GM12878 (cell line): ENCODE results near the gene MBOAT2. TPM values are rescaled to one million over a fixed set of nuclear protein-coding genes. Genes with fewer than 3 reads are reported as not detected.

Experiments
- ATAC-seq: fragments of 200-7000 bp; cut with Tn5 transposase; 3 replicates; pipeline ENCODE4 v1.9.1; 2020; ENCODE audit warnings: mild to moderate bottlenecking, moderate library complexity
- BruUV-seq: library from RNA; stranded (reverse); fragments of 400-500 nt; replicated peaks from 2 replicates; lab custom pipeline; 2021; lab: Mats Ljungman, UMichigan
- CTCF ChIA-PET: fragments of 300-600 bp; sonication (Branson Sonifier 250); formaldehyde crosslinking; extraction: SDS; loops from one replicate; lab custom pipeline; 2021; ENCODE audit warnings: inconsistent platforms; lab: Yijun Ruan, JAX
- POLR2A ChIA-PET: fragments of 350-600 bp; formaldehyde crosslinking; extraction: SDS; loops from one replicate; lab custom pipeline; 2021; ENCODE audit warnings: inconsistent platforms; lab: Charles Lee
- RAD21 ChIA-PET: fragments of 300-600 bp; sonication (Branson Sonifier 250); formaldehyde crosslinking; loops from one replicate; lab custom pipeline; 2023; ENCODE audit warnings: antibody characterized with exemption; ENCODE audit not compliant: unreplicated experiment; lab: Charles Lee
- SMC1A ChIA-PET: fragments of 300-600 bp; sonication (Branson Sonifier 250); formaldehyde crosslinking; loops from one replicate; lab custom pipeline; 2023; ENCODE audit not compliant: unreplicated experiment, uncharacterized antibody; lab: Charles Lee
- DNase-seq: peaks from one replicate; pipeline ENCODE4 v3.0.0-alpha.2; 2011; ENCODE audit warnings: low read depth, low spot score
- FAIRE-seq: peaks from 3 replicates; lab custom pipeline; 2011; peaks lifted over from hg19 to GRCh38; lab: Jason Lieb, UNC
- H2AFZ ChIP-seq: 2 replicates; pipeline ENCODE4 v1.6.0; 2011; ENCODE audit warnings: low read depth, low read length, control low read depth; ENCODE audit not compliant: control insufficient read depth
- H3K27ac ChIP-seq: 2 replicates; pipeline ENCODE4 v1.5.1; 2011; ENCODE audit warnings: control low read depth; ENCODE audit not compliant: control insufficient read depth, insufficient read depth
- H3K27me3 ChIP-seq, 2 experiments: replicated peaks in 1 of 2; 2 replicates each; pipeline versions ENCODE4 v1.6.0 to v1.6.1; 2011; ENCODE audit warnings: low read length in 1 of 2; ENCODE audit not compliant: control insufficient read depth in 2 of 2, insufficient read depth in 2 of 2
- H3K36me3 ChIP-seq, 2 experiments: 2 replicates each; pipeline ENCODE4 v1.5.1; 2011; ENCODE audit warnings: low read length in 1 of 2; ENCODE audit not compliant: control insufficient read depth in 2 of 2, insufficient read depth in 2 of 2
- H3K4me1 ChIP-seq: 2 replicates; pipeline ENCODE4 v1.6.1; 2011; ENCODE audit warnings: mild to moderate bottlenecking, low read length, moderate library complexity, mixed read lengths; ENCODE audit not compliant: control insufficient read depth, insufficient read depth
- H3K4me2 ChIP-seq: 2 replicates; pipeline ENCODE4 v1.6.0; 2011; ENCODE audit warnings: control low read depth; ENCODE audit not compliant: control insufficient read depth, insufficient read depth
- H3K4me3 ChIP-seq: fragments of 200-600 bp; sonication (generic); 2 replicates; pipeline ENCODE4 v1.5.1; 2016
- H3K79me2 ChIP-seq: 2 replicates; pipeline ENCODE4 v1.6.0; 2011; ENCODE audit warnings: low read length; ENCODE audit not compliant: control insufficient read depth, insufficient read depth
- H3K9ac ChIP-seq: 2 replicates; pipeline ENCODE4 v1.8.0; 2011; ENCODE audit warnings: low read length, control low read depth, mixed read lengths; ENCODE audit not compliant: control insufficient read depth, insufficient read depth
- H3K9me3 ChIP-seq: replicated peaks from 3 replicates; pipeline ENCODE4 v1.5.1; 2011; ENCODE audit warnings: mild to moderate bottlenecking, low read length; ENCODE audit not compliant: control insufficient read depth, insufficient read depth
- H4K20me1 ChIP-seq: 2 replicates; pipeline ENCODE4 v1.6.0; 2011; ENCODE audit not compliant: control insufficient read depth, insufficient read depth
- IKZF2 ChIP-seq, 2 experiments: fragments of 450-650 bp; IDR thresholded peaks; 2 replicates each; pipeline ENCODE4 v1.6.1; 2017; ENCODE audit warnings: mild to moderate bottlenecking in 2 of 2, moderate library complexity in 2 of 2
- RELA ChIP-seq: fragments of 450-650 bp; IDR thresholded peaks from 2 replicates; pipeline ENCODE4 v1.8.0; 2014; ENCODE audit warnings: borderline replicate concordance; ENCODE audit not compliant: partially characterized antibody
- RUNX3 ChIP-seq: IDR thresholded peaks from 2 replicates; pipeline ENCODE4 v1.6.1; 2012; ENCODE audit warnings: low read length, inconsistent platforms
- WGBS: methylation state at CpG from one replicate; pipeline ENCODE4 v1.1.6; 2016; ENCODE audit warnings: low lambda C conversion rate; ENCODE audit not compliant: insufficient replicate concordance, insufficient coverage; ENCODE audit errors: missing lambda C conversion rate; 5-methylcytosine and 5-hydroxymethylcytosine counted together
- in situ Hi-C: fragments of 300-500 bp; cut with MboI; formaldehyde crosslinking; loops from 9 replicates; pipeline ENCODE4 v1.14.3; 2018; ENCODE audit warnings: mixed read lengths
- intact Hi-C: fragments of 100-400 bp; cut with micrococcal nuclease; formaldehyde crosslinking; loops from one replicate; pipeline ENCODE4 v1.14.2; 2022; ENCODE audit not compliant: unreplicated experiment
- polyA plus RNA-seq, 11 experiments: library from polyadenylated mRNA; depleted of rRNA in 4 of 11; unstranded in 6 of 11; stranded (reverse) in 5 of 11; fragments of >200 nt; fragmentation: Nextera tagmentation in 4 of 11; fragmentation: Illumina TruSeq in 1 of 11; extraction: Ambion mirVana in 4 of 11; extraction: Trizol in 1 of 11; gene quantifications; 1 replicate in 1 of 11; 2 replicates in 10 of 11; pipeline versions ENCODE4 v1.2.1 to v1.2.3, GENCODE V29; 2011 to 2016; ENCODE audit warnings: inconsistent platforms in 2 of 11, missing spikeins in 2 of 11, low read depth in 1 of 11
- total RNA-seq, 4 experiments: library from RNA; depleted of rRNA in 3 of 4; stranded (reverse); fragments of >200 nt in 3 of 4; fragmentation: Illumina TruSeq in 1 of 4; extraction: Trizol in 1 of 4; gene quantifications; 2 replicates each; pipeline versions ENCODE4 v1.2.1 to v1.2.3, GENCODE V29; 2013 to 2021
- TF ChIP-seq, protein P1 (sequence below): fragments of 450-650 bp; IDR thresholded peaks from 2 replicates; pipeline ENCODE4 v1.6.1; 2016; ENCODE audit warnings: mild to moderate bottlenecking
- TF ChIP-seq, protein P2 (sequence below): fragments of 450-650 bp; IDR thresholded peaks from 2 replicates; pipeline ENCODE4 v1.6.1; 2016; ENCODE audit warnings: mild to moderate bottlenecking

MBOAT2 gene
- total and polyA plus RNA-seq, 10 of the 15 experiments (the other 5 are each of a cell fraction or from before 2014, with no cell fraction given), result 0.08 to 40.6 (median 1.8) TPM

DNA sequence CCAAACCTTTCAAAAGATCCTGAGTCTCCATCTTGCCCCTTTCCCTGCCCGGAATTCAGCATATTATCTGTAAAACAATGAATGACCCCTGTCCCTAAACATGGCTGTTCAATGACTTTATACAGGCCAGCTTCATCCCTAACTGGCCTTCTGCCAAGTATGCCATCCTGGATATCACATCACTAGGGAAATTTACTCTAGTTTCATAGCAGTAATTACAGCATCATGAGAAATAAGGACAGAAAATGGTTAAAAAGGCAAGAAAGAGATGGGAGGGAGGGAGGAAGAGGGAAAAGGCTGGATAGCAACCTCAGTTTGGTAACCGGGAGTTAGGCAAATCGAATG lies 4.4 kb downstream of the MBOAT2 start (continued):
- TF ChIP-seq, protein P1, sequence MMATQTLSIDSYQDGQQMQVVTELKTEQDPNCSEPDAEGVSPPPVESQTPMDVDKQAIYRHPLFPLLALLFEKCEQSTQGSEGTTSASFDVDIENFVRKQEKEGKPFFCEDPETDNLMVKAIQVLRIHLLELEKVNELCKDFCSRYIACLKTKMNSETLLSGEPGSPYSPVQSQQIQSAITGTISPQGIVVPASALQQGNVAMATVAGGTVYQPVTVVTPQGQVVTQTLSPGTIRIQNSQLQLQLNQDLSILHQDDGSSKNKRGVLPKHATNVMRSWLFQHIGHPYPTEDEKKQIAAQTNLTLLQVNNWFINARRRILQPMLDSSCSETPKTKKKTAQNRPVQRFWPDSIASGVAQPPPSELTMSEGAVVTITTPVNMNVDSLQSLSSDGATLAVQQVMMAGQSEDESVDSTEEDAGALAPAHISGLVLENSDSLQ, result no peak
- TF ChIP-seq RELA (no peak), IKZF2 (IDR thresholded peaks at IDR 0.05) (no peak)

DNA sequence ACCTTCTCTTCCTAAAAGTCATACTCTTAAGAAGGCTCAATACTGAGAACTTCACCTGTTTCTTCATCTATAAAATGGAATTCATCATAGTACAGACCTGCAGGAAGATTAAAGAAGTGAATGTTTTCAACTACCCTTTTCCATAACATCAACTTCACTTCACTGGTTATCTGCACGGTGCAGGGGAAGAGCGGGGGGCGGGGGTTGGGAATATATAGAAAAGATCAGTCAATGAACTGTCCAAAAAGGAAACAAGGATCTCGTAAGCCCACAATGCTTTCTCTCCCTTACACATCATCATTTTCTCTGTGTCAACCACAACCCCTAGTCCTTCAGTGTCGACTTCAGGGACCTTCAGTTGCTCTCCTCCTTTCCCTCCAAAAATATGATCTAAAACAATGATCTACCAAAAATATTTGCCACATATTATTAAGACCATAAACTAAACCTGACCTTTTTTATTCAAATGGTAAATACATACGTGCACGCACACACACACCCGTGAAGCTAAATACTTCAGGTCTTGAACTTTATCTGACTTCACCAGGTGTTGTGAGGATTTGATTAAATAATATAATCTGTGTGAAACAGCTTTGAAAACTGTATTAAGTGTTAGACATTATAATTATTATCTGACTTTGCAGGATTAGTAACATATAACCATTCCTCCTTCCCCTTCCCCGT lies 4.9 kb downstream of the MBOAT2 start:
- Histone ChIP-seq H3K36me3 (no peaks in the 10 kb centered on the region), H3K4me2 (no peak overlapping the region), H3K27me3 (no peaks in the 10 kb centered on the region; a peak in 1 of 4 replicates), H3K27ac (no peak overlapping the region), H3K4me1 (no peaks in the 10 kb centered on the region), H3K9ac (no peak overlapping the region), H3K79me2 (peaks cover 6% of the 10 kb centered on the region), H2AFZ (no peak overlapping the region), H4K20me1 (no peaks in the 10 kb centered on the region), H3K9me3 (no peaks in the 10 kb centered on the region), H3K4me3 (no peak overlapping the region)
- POLR2A ChIA-PET, result interaction anchor here (1.0 kb wide), 1 partner anchor 159 kb away, joined by 5 read pairs; no protein-coding TSS in a partner anchor
- DNase-seq (no peak), ATAC-seq (no peak), FAIRE-seq (no peak)
- 68% methylated on average over 9 of the region's 9 CpGs for WGBS
- RAD21 ChIA-PET, result interaction anchor here (1.0 to 1.3 kb wide), 2 partner anchors 14 to 94 kb away, joined by 3 to 4 read pairs; no protein-coding TSS in a partner anchor
- intact Hi-C loops, result no loop called here
- TF ChIP-seq RUNX3, result no peak
- TF ChIP-seq, protein P2, sequence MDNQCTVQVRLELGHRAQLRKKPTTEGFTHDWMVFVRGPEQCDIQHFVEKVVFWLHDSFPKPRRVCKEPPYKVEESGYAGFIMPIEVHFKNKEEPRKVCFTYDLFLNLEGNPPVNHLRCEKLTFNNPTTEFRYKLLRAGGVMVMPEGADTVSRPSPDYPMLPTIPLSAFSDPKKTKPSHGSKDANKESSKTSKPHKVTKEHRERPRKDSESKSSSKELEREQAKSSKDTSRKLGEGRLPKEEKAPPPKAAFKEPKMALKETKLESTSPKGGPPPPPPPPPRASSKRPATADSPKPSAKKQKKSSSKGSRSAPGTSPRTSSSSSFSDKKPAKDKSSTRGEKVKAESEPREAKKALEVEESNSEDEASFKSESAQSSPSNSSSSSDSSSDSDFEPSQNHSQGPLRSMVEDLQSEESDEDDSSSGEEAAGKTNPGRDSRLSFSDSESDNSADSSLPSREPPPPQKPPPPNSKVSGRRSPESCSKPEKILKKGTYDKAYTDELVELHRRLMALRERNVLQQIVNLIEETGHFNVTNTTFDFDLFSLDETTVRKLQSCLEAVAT, result 0 out of 2 replicates have a peak, but pooled peaks have one; percentile 28
- in situ Hi-C loops, result no loop called here
- CTCF ChIA-PET, result interaction anchor here (0.6 to 1.6 kb wide), 5 partner anchors 8 to 128 kb away, joined by 3 to 5 read pairs (median 4); no protein-coding TSS in a partner anchor
- no TSS peak for BruUV-seq
- SMC1A ChIA-PET, result interaction anchor here (0.6 to 3.1 kb wide), 7 partner anchors 8 to 552 kb away, joined by 3 to 11 read pairs (median 4); no protein-coding TSS in a partner anchor
